Measurements from ENCODE around the gene ADGRL3. TPM values are rescaled to one million over a fixed set of nuclear protein-coding genes. Genes with fewer than 3 reads are reported as not detected.

Gene ADGRL3
- total RNA-seq, 1 donor from 2014 or later = 55.9 TPM

DNA sequence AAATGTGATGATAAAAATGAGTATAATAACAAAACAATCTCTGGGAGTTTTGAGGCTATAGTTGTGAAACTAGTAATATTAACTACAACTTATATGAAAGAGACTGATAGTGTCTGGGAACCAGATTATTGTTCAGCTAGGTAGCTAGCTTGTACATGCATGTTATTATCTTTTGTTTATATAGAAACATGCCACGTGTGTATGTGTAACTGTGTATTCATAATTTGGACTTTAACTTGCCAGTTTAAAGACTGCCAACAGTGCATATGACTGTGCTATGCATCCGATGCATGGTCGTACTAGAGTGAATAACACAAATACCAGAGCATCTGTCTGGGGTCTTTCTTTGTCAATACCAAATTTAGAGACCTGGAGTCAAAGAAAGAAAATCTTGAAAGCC, 92.2 kb downstream of the ADGRL3 start:
- no peak for DNase-seq

GRCh38 chr4:61293707-61294400, 93.7 kb downstream of the ADGRL3 start:
- DNase-seq = no peak

GRCh38 chr4:61294936-61295335, 94.8 kb downstream of the ADGRL3 start:
- DNase-seq = no peak

DNA sequence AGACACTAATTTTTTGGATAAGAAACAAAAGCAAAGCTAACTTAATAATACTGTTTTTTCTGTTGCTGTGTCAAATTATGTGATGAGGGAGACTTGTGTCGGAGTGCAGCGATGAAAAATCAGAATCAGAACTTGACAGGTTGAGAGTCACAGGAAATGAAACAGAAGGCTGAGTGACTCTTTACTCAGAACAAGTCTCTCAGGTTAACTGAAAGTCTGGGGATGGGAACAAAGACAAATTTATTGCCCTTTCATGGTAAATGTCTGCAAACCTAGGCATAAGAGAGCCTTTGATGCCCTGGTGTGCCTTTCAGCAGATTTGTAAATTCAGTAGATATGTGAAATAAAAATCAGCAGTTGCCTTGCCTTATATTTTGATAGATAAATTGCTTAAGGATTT, 96.0 kb downstream of the ADGRL3 start:
- DNase-seq = no peak

- no peak for DNase-seq
Measured at GRCh38 chr4:61298178-61298740, 98.1 kb downstream of the ADGRL3 start.

DNA sequence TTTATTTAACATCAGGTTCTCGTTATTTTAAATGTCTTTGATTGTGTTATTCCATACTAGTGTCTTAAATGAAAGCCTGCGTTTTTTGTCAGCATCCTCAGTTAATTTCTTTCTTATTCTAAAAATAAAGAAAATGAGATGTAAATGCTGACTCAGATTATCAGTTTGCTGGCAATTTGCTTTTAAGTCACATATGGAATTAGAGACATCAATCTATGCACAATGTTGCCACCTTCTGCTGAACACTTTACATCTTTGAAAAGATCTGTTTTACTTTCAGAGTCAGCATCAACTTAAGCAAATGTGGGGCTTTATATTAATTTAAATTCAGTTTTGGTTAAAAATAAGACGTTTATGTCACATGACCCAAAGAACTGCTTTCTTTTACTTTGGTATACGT, 99.2 kb downstream of the ADGRL3 start:
- no peak for DNase-seq

- no peak for DNase-seq
Measured at GRCh38 chr4:61300266-61300844, 100.2 kb downstream of the ADGRL3 start.

DNA sequence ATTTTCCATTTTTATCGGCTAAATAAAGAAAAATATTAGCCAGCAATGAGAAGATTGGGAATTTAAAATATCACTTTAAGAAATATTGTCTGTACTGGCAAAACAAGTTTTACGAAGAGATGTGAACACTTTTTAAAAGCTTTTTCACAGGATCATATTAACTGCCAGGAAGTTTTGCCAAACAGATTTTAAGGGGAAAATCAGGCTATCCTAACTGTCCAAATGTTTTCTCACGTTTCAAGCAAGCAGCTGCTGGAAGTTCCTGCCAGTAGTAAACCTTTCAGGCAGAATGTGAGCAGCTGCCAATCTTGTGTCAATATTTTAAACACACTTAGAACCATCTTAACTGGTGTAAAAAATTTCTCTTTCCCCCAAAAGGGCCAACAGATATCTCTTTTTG, 101.1 kb downstream of the ADGRL3 start:
- DNase-seq = no peak

GRCh38 chr4:61308033-61308432, 107.9 kb downstream of the ADGRL3 start:
- no peak for DNase-seq

GRCh38 chr4:61309616-61310015, 109.5 kb downstream of the ADGRL3 start:
- no peak for DNase-seq

GRCh38 chr4:61312526-61312925, 112.4 kb downstream of the ADGRL3 start:
- DNase-seq = no peak

DNA sequence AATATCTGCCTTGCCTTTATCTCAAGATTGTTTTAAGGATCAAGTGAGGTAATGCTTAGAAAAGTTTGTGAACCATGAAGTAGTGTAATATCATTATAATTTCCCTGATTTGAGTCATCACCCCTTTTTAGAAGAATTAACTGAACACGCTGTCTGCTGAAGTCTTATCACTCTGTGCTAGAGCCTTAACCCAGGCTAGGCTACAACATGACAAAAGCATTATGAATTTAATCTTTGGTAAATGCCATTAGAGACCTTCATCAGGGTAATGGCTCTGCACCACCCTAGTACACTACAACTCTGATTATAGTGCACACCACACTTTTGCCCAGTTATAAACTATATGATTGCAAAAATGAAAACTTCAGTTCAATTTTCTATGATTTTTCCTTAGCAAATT, 118.3 kb downstream of the ADGRL3 start:
- DNase-seq = no peak

DNA sequence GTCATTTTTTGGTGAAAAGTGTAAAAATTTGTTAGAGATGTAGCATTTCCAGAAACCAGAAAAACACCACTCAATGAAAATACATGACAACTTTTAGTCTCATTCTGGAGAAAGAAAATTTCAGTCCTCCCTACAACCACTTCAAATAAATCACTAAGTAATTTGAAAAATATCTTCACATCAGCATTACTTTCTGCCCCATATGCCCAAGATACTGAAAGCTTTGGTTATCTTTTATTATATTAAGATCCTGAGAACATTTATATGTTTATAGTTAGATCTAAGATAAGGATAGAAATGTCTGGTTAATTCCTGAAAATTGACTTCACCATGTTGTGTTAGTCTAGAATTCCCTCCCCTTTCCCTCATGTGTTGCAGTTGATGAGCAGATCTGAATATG, 119.0 kb downstream of the ADGRL3 start:
- no peak for DNase-seq

DNA sequence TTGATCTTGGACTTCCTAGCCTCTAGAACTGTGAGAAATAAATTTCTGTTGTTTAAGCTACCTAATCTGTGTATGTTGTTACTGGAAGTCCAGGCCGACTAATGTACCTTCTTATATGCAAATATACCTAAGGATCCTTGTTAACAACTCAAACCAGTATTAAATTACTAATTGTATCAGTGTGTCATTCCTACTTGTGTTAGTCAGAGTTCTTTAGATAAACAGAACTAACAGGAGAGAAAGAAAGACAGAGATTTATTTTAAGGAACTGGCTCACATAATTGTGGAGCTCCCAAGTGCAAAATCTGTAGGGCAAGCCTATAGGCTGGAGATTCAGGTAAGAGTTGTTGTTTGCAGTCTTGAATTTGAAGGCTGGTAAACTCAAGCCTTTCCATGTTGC, 120.0 kb downstream of the ADGRL3 start:
- no peak for DNase-seq

GRCh38 chr4:61320631-61321030, 120.5 kb downstream of the ADGRL3 start:
- DNase-seq = no peak

DNA sequence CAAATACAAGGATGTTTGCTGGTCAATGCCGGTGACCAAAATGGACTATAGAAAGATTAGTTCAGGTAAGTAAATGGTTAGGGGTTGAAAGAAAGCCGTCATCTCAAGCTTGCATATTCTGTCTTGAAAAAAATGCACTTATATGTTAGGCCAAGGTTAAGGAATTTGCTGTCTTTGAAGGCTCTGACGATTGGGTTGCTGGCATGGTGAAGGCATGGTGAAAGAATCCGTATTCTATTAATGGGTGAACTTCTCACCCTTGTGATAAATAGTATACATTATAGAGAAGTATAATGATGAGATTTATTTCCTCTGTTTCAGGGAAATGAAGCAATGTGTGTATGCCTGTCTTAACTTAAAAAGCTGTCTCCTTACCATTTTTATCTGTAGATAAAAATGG, 132.6 kb downstream of the ADGRL3 start:
- DNase-seq = no peak

GRCh38 chr4:61333490-61333889, 133.4 kb downstream of the ADGRL3 start:
- no peak for DNase-seq

GRCh38 chr4:61335241-61335763, 135.2 kb downstream of the ADGRL3 start:
- DNase-seq = no peak

- no peak for DNase-seq
Measured at GRCh38 chr4:61336488-61336887, 136.4 kb downstream of the ADGRL3 start.

GRCh38 chr4:61336916-61337315, 136.8 kb downstream of the ADGRL3 start:
- no peak for DNase-seq

DNA sequence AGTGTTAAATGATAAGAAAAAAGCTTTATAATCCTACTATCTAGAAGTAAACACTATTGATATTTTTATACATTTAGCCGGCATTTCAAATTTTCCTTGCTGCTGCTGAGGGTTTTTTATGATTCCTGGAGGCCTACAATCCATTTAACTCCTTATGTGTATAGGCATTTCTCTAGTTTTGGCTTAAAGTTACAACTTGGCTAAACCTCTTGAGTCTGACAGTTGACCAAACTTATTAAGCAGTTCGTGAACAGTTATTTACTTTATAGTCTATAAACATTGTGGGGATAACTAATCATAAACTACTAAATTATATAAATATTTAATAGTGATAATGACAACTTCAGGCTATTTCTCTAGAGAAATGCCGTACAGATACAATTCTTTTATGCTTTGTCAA, 141.9 kb downstream of the ADGRL3 start:
- no peak for DNase-seq

- no peak for DNase-seq
Measured at GRCh38 chr4:61350932-61351331, 150.8 kb downstream of the ADGRL3 start.

GRCh38 chr4:61356696-61357095, 156.6 kb downstream of the ADGRL3 start:
- DNase-seq = no peak

- DNase-seq = no peak
Measured at GRCh38 chr4:61359301-61359700, 159.2 kb downstream of the ADGRL3 start.

Measured in skin of body (tissue), 2 donors.